ENCODE data around the gene BICC1. TPM values are rescaled to one million over a fixed set of nuclear protein-coding genes. Genes with fewer than 3 reads are reported as not detected.

BICC1 gene
- total and polyA plus RNA-seq, 4 donors = 0.82 to 6.1 (median 4.5) TPM

DNA sequence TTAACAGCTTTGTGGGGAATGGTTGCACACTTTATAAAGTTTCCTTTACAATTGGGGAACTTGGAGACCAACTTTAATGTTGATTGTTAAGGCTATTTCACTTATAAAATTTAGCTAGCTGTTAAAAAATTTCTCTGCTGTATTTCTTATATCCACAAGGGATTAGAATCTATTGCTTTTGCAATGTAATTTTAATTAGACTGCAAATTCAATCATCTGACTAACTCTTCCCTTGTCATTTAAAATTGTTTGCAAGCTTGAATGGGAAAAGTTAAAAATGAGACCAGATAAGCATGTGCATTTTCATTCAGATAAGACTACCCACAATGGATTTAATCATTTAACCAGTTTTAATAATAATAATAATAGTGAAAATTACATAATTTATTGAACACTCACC, 213.2 kb downstream of the BICC1 start:
- Histone ChIP-seq H3K9me3 (ENCODE audit: control insufficient read depth in 4 of 4, low read length in 3 of 4) (peaks cover 0 to 3% (median 0%) of the 10 kb centered on the region in 4 donors), H3K9ac (ENCODE audit: low read depth in 1 of 2, low read length in 2 of 2) (no peak overlapping the region), H3K36me3 (ENCODE audit: control insufficient read depth in 4 of 4, insufficient read depth in 3 of 4, low read depth in 1 of 4, low read length in 3 of 4) (no peaks in the 10 kb centered on the region), H3K4me1 (ENCODE audit: control insufficient read depth in 4 of 4, insufficient read depth in 4 of 4, low read length in 3 of 4) (peaks cover 0 to 3% (median 0%) of the 10 kb centered on the region in 4 donors), H3K27me3 (ENCODE audit: control insufficient read depth in 4 of 4, insufficient read depth in 4 of 4, low read length in 3 of 4) (no peaks in the 10 kb centered on the region), H3K4me3 (ENCODE audit: low read depth in 1 of 3, low read length in 3 of 3) (no peak overlapping the region), H3K27ac (ENCODE audit: low read depth in 1 of 2, low read length in 2 of 2) (no peak overlapping the region)
- DNase-seq (ENCODE audit: low spot score) = no peak
- TF ChIP-seq YY1 (IDR thresholded peaks at IDR 0.05) (no peak), RAD21 (IDR thresholded peaks at IDR 0.05) (no peak), EGR1 (IDR thresholded peaks at IDR 0.05; ENCODE audit: low read depth in 2 of 2) (no peak), JUND (IDR thresholded peaks at IDR 0.05) (no peak), FOXA2 (IDR thresholded peaks at IDR 0.05) (no peak), FOXA1 (IDR thresholded peaks at IDR 0.05) (no peak), TAF1 (conservative IDR thresholded peaks at IDR 0.05) (no peak), RXRA (IDR thresholded peaks at IDR 0.05) (no peak)
- TF ChIP-seq, protein P1, sequence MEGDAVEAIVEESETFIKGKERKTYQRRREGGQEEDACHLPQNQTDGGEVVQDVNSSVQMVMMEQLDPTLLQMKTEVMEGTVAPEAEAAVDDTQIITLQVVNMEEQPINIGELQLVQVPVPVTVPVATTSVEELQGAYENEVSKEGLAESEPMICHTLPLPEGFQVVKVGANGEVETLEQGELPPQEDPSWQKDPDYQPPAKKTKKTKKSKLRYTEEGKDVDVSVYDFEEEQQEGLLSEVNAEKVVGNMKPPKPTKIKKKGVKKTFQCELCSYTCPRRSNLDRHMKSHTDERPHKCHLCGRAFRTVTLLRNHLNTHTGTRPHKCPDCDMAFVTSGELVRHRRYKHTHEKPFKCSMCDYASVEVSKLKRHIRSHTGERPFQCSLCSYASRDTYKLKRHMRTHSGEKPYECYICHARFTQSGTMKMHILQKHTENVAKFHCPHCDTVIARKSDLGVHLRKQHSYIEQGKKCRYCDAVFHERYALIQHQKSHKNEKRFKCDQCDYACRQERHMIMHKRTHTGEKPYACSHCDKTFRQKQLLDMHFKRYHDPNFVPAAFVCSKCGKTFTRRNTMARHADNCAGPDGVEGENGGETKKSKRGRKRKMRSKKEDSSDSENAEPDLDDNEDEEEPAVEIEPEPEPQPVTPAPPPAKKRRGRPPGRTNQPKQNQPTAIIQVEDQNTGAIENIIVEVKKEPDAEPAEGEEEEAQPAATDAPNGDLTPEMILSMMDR (IDR thresholded peaks at IDR 0.05; ENCODE audit: low read depth, low read length, missing input control) = no peak
- TF ChIP-seq, protein P2, sequence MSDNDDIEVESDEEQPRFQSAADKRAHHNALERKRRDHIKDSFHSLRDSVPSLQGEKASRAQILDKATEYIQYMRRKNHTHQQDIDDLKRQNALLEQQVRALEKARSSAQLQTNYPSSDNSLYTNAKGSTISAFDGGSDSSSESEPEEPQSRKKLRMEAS (IDR thresholded peaks at IDR 0.05) = no peak

DNA sequence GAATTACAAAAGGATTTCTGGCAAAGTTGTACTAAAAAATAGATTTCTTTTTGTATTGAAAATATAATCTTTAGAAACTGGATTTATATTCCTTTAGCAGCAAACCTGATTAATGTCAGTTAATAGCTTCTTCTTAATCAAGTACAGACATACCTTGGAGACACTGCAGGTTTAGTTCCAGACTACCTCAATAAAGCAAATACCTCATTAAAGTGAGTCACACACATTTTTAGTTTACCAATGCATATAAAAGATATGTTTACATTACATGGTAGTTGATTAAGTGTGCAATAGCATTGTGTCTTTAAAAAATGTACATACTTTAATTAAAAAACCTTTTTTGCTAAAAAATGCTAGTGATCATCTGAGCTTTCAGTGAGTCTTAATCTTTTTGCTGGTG, 215.0 kb downstream of the BICC1 start:
- no peak for DNase-seq (ENCODE audit: low spot score)
- H3K9ac ChIP-seq (ENCODE audit: low read depth in 1 of 2, low read length in 2 of 2) = no peak overlapping the region
- H3K27me3 ChIP-seq (ENCODE audit: control insufficient read depth in 4 of 4, insufficient read depth in 4 of 4, low read length in 3 of 4) = no peaks in the 10 kb centered on the region
- TF ChIP-seq, protein P1 (IDR thresholded peaks at IDR 0.05; ENCODE audit: low read depth, low read length, missing input control) = no peak
- TF ChIP-seq TAF1 (conservative IDR thresholded peaks at IDR 0.05) (no peak), FOXA1 (IDR thresholded peaks at IDR 0.05) (no peak), EGR1 (IDR thresholded peaks at IDR 0.05; ENCODE audit: low read depth in 2 of 2) (no peak), YY1 (IDR thresholded peaks at IDR 0.05) (no peak), NR2F2 (IDR thresholded peaks at IDR 0.05) (no peak), JUND (IDR thresholded peaks at IDR 0.05) (no peak), GABPA (IDR thresholded peaks at IDR 0.05 in 1 of 2, conservative IDR thresholded peaks at IDR 0.05 in 1 of 2) (no peak), FOXA2 (IDR thresholded peaks at IDR 0.05) (no peak), SP1 (IDR thresholded peaks at IDR 0.05) (no peak), HNF4G (IDR thresholded peaks at IDR 0.05) (no peak)
- TF ChIP-seq, protein P2 (IDR thresholded peaks at IDR 0.05) = no peak
- TF ChIP-seq, protein P3, sequence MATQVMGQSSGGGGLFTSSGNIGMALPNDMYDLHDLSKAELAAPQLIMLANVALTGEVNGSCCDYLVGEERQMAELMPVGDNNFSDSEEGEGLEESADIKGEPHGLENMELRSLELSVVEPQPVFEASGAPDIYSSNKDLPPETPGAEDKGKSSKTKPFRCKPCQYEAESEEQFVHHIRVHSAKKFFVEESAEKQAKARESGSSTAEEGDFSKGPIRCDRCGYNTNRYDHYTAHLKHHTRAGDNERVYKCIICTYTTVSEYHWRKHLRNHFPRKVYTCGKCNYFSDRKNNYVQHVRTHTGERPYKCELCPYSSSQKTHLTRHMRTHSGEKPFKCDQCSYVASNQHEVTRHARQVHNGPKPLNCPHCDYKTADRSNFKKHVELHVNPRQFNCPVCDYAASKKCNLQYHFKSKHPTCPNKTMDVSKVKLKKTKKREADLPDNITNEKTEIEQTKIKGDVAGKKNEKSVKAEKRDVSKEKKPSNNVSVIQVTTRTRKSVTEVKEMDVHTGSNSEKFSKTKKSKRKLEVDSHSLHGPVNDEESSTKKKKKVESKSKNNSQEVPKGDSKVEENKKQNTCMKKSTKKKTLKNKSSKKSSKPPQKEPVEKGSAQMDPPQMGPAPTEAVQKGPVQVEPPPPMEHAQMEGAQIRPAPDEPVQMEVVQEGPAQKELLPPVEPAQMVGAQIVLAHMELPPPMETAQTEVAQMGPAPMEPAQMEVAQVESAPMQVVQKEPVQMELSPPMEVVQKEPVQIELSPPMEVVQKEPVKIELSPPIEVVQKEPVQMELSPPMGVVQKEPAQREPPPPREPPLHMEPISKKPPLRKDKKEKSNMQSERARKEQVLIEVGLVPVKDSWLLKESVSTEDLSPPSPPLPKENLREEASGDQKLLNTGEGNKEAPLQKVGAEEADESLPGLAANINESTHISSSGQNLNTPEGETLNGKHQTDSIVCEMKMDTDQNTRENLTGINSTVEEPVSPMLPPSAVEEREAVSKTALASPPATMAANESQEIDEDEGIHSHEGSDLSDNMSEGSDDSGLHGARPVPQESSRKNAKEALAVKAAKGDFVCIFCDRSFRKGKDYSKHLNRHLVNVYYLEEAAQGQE (IDR thresholded peaks at IDR 0.05) = no peak
- TF ChIP-seq, protein P4, sequence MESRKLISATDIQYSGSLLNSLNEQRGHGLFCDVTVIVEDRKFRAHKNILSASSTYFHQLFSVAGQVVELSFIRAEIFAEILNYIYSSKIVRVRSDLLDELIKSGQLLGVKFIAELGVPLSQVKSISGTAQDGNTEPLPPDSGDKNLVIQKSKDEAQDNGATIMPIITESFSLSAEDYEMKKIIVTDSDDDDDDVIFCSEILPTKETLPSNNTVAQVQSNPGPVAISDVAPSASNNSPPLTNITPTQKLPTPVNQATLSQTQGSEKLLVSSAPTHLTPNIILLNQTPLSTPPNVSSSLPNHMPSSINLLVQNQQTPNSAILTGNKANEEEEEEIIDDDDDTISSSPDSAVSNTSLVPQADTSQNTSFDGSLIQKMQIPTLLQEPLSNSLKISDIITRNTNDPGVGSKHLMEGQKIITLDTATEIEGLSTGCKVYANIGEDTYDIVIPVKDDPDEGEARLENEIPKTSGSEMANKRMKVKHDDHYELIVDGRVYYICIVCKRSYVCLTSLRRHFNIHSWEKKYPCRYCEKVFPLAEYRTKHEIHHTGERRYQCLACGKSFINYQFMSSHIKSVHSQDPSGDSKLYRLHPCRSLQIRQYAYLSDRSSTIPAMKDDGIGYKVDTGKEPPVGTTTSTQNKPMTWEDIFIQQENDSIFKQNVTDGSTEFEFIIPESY (IDR thresholded peaks at IDR 0.05) = no peak
- TF ChIP-seq, protein P5, sequence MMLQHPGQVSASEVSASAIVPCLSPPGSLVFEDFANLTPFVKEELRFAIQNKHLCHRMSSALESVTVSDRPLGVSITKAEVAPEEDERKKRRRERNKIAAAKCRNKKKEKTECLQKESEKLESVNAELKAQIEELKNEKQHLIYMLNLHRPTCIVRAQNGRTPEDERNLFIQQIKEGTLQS (IDR thresholded peaks at IDR 0.05) = no peak
- H3K36me3 ChIP-seq (ENCODE audit: control insufficient read depth in 4 of 4, insufficient read depth in 3 of 4, low read depth in 1 of 4, low read length in 3 of 4) = no peaks in the 10 kb centered on the region
- peaks cover 0 to 6% (median 4%) of the 10 kb centered on the region in 4 donors for H3K9me3 ChIP-seq (ENCODE audit: control insufficient read depth in 4 of 4, low read length in 3 of 4)
- H3K4me3 ChIP-seq (ENCODE audit: low read depth in 1 of 3, low read length in 3 of 3) = no peak overlapping the region
- H3K27ac ChIP-seq (ENCODE audit: low read depth in 1 of 2, low read length in 2 of 2) = no peak overlapping the region
- peaks cover 0 to 3% (median 0%) of the 10 kb centered on the region in 4 donors for H3K4me1 ChIP-seq (ENCODE audit: control insufficient read depth in 4 of 4, insufficient read depth in 4 of 4, low read length in 3 of 4)

All from liver (tissue), 9 donors.